Measurements from ENCODE around the gene ERCC8. TPM values are rescaled to one million over a fixed set of nuclear protein-coding genes. Genes with fewer than 3 reads are reported as not detected.

ERCC8 gene
- total and polyA plus RNA-seq, 2 experiments from 2014 or later = 21.6 to 53.9 TPM

DNA sequence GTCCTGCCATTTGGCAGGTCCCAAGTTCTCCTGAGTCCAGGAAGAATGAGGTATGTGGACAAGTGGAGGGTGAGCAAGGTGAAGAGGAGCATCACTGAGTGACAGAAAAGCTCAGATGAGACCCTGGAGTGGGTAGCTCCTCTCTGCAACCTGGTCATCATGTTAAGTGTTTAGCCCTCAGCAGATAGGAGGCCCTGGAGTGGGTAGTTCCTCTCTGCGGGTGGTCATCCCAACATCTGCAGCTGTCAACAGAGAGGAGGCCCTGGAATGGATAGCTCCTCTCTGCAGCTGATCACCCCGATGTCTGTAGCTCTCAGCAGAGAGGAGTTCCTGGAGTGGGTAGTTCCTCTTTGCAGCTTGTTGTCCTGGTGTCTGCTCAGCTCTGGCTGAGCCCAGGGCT, 48.6 kb upstream of the ERCC8 start:
- Mint-ChIP-seq H3K27ac (no peak overlapping the region), H3K36me3 (ENCODE audit: low read depth) (peaks cover 50% of the 10 kb centered on the region; the same call in 2 of the 3 replicates), H3K9me3 (peaks cover 53% of the 10 kb centered on the region), H3K4me3 (no peak overlapping the region), H3K27me3 (ENCODE audit: insufficient read depth, low read depth, poor library complexity) (no peaks in the 10 kb centered on the region), H3K4me1 (no peaks in the 10 kb centered on the region)
- Histone ChIP-seq H3K36me3 (ENCODE audit: insufficient read depth) (peaks cover 5% of the 10 kb centered on the region; the same call in 1 of the 2 replicates), H3K9me2 (ENCODE audit: insufficient read depth) (no peaks in the 10 kb centered on the region), H4K20me1 (replicated peaks; ENCODE audit: insufficient read depth) (no peaks in the 10 kb centered on the region), H3K27ac (ENCODE audit: low read depth) (no peak overlapping the region), H3K4me2 (no peak overlapping the region), H2AFZ (no peak overlapping the region), H3K79me2 (replicated peaks; ENCODE audit: insufficient read depth) (0 out of 2 replicates have a peak, but pooled peaks cover 10% of the 10 kb centered on the region), H3K4me1 (ENCODE audit: insufficient read depth) (no peaks in the 10 kb centered on the region), H3K4me3 (no peak overlapping the region), H3F3A (replicated peaks; ENCODE audit: low read depth) (no peaks in the 10 kb centered on the region), H3K27me3 (ENCODE audit: insufficient read depth) (no peaks in the 10 kb centered on the region)
- DNase-seq (ENCODE audit: low spot score) (no peak), ATAC-seq (no peak)
- TF ChIP-seq, protein P1, sequence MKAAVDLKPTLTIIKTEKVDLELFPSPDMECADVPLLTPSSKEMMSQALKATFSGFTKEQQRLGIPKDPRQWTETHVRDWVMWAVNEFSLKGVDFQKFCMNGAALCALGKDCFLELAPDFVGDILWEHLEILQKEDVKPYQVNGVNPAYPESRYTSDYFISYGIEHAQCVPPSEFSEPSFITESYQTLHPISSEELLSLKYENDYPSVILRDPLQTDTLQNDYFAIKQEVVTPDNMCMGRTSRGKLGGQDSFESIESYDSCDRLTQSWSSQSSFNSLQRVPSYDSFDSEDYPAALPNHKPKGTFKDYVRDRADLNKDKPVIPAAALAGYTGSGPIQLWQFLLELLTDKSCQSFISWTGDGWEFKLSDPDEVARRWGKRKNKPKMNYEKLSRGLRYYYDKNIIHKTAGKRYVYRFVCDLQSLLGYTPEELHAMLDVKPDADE (IDR thresholded peaks at IDR 0.05) = no peak
- TF ChIP-seq, protein P2, sequence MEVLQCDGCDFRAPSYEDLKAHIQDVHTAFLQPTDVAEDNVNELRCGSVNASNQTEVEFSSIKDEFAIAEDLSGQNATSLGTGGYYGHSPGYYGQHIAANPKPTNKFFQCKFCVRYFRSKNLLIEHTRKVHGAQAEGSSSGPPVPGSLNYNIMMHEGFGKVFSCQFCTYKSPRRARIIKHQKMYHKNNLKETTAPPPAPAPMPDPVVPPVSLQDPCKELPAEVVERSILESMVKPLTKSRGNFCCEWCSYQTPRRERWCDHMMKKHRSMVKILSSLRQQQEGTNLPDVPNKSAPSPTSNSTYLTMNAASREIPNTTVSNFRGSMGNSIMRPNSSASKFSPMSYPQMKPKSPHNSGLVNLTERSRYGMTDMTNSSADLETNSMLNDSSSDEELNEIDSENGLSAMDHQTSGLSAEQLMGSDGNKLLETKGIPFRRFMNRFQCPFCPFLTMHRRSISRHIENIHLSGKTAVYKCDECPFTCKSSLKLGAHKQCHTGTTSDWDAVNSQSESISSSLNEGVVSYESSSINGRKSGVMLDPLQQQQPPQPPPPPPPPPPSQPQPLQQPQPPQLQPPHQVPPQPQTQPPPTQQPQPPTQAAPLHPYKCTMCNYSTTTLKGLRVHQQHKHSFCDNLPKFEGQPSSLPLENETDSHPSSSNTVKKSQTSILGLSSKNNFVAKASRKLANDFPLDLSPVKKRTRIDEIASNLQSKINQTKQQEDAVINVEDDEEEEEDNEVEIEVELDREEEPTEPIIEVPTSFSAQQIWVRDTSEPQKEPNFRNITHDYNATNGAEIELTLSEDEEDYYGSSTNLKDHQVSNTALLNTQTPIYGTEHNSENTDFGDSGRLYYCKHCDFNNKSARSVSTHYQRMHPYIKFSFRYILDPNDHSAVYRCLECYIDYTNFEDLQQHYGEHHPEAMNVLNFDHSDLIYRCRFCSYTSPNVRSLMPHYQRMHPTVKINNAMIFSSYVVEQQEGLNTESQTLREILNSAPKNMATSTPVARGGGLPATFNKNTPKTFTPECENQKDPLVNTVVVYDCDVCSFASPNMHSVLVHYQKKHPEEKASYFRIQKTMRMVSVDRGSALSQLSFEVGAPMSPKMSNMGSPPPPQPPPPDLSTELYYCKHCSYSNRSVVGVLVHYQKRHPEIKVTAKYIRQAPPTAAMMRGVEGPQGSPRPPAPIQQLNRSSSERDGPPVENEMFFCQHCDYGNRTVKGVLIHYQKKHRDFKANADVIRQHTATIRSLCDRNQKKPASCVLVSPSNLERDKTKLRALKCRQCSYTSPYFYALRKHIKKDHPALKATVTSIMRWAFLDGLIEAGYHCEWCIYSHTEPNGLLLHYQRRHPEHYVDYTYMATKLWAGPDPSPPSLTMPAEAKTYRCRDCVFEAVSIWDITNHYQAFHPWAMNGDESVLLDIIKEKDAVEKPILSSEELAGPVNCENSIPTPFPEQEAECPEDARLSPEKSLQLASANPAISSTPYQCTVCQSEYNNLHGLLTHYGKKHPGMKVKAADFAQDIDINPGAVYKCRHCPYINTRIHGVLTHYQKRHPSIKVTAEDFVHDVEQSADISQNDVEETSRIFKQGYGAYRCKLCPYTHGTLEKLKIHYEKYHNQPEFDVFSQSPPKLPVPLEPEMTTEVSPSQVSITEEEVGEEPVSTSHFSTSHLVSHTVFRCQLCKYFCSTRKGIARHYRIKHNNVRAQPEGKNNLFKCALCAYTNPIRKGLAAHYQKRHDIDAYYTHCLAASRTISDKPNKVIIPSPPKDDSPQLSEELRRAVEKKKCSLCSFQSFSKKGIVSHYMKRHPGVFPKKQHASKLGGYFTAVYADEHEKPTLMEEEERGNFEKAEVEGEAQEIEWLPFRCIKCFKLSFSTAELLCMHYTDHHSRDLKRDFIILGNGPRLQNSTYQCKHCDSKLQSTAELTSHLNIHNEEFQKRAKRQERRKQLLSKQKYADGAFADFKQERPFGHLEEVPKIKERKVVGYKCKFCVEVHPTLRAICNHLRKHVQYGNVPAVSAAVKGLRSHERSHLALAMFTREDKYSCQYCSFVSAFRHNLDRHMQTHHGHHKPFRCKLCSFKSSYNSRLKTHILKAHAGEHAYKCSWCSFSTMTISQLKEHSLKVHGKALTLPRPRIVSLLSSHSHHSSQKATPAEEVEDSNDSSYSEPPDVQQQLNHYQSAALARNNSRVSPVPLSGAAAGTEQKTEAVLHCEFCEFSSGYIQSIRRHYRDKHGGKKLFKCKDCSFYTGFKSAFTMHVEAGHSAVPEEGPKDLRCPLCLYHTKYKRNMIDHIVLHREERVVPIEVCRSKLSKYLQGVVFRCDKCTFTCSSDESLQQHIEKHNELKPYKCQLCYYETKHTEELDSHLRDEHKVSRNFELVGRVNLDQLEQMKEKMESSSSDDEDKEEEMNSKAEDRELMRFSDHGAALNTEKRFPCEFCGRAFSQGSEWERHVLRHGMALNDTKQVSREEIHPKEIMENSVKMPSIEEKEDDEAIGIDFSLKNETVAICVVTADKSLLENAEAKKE (CRISPR knock-in tag; IDR thresholded peaks at IDR 0.05) = no peak
- TF ChIP-seq POLR2AphosphoS5 (IDR thresholded peaks at IDR 0.05; ENCODE audit: low read depth) (no peak), STAT1 (IDR thresholded peaks at IDR 0.05; ENCODE audit: unreplicated experiment) (no peak), JUNB (IDR thresholded peaks at IDR 0.05; ENCODE audit: unreplicated experiment) (no peak), EZH2 (IDR thresholded peaks at IDR 0.05; ENCODE audit: low read depth, unreplicated experiment) (no peak), EZH2phosphoT487 (IDR thresholded peaks at IDR 0.05; ENCODE audit: unreplicated experiment) (no peak), NANOG (IDR thresholded peaks at IDR 0.05; ENCODE audit: borderline replicate concordance) (no peak), ZNF331 (CRISPR knock-in tag; IDR thresholded peaks at IDR 0.05; ENCODE audit: low read depth) (no peak), ZNF114 (CRISPR knock-in tag; IDR thresholded peaks at IDR 0.05) (no peak), CREB1 (CRISPR knock-in tag; IDR thresholded peaks at IDR 0.05; ENCODE audit: low read depth) (no peak)
- TF ChIP-seq, protein P3, sequence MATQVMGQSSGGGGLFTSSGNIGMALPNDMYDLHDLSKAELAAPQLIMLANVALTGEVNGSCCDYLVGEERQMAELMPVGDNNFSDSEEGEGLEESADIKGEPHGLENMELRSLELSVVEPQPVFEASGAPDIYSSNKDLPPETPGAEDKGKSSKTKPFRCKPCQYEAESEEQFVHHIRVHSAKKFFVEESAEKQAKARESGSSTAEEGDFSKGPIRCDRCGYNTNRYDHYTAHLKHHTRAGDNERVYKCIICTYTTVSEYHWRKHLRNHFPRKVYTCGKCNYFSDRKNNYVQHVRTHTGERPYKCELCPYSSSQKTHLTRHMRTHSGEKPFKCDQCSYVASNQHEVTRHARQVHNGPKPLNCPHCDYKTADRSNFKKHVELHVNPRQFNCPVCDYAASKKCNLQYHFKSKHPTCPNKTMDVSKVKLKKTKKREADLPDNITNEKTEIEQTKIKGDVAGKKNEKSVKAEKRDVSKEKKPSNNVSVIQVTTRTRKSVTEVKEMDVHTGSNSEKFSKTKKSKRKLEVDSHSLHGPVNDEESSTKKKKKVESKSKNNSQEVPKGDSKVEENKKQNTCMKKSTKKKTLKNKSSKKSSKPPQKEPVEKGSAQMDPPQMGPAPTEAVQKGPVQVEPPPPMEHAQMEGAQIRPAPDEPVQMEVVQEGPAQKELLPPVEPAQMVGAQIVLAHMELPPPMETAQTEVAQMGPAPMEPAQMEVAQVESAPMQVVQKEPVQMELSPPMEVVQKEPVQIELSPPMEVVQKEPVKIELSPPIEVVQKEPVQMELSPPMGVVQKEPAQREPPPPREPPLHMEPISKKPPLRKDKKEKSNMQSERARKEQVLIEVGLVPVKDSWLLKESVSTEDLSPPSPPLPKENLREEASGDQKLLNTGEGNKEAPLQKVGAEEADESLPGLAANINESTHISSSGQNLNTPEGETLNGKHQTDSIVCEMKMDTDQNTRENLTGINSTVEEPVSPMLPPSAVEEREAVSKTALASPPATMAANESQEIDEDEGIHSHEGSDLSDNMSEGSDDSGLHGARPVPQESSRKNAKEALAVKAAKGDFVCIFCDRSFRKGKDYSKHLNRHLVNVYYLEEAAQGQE (IDR thresholded peaks at IDR 0.05; ENCODE audit: unreplicated experiment) = no peak
- TF ChIP-seq, protein P4, sequence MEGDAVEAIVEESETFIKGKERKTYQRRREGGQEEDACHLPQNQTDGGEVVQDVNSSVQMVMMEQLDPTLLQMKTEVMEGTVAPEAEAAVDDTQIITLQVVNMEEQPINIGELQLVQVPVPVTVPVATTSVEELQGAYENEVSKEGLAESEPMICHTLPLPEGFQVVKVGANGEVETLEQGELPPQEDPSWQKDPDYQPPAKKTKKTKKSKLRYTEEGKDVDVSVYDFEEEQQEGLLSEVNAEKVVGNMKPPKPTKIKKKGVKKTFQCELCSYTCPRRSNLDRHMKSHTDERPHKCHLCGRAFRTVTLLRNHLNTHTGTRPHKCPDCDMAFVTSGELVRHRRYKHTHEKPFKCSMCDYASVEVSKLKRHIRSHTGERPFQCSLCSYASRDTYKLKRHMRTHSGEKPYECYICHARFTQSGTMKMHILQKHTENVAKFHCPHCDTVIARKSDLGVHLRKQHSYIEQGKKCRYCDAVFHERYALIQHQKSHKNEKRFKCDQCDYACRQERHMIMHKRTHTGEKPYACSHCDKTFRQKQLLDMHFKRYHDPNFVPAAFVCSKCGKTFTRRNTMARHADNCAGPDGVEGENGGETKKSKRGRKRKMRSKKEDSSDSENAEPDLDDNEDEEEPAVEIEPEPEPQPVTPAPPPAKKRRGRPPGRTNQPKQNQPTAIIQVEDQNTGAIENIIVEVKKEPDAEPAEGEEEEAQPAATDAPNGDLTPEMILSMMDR (conservative IDR thresholded peaks at IDR 0.05; ENCODE audit: low read depth in 2 of 2) = no peak

Data from GM23338 (cell line).